NCI-H2171 (cell line): Measurements from ENCODE around the gene PDLIM1.
"Not testable (repeated sequence)": the region's sequence is repeated elsewhere in the genome, so short reads cannot be mapped to it uniquely, and the experiment has no call there.

ENCODE experiments used
- DNase-seq: peaks from one replicate; lab custom pipeline; 2025; lab: John Stamatoyannopoulos, UW

PDLIM1 gene

DNA sequence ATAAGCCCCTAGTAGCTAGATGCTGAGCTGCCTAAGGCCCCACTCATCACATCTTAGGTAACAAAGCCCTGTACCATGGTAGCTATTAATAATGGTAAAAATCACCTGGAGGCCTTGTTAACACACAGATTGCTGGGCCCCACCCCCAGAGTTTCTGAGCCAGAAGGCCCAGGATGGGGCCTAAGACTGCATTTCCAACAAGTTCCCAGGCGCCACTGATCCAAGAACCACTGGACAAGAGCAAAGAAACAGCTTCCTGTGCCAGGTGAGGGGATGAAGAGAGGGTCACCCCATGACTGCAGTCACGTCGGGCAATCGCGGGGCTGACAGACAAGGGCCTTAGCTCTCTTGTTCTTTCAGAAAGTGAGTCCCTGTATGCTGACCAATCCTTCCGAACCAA lies 50.0 kb downstream of the PDLIM1 start:
- DNase-seq = no peak

DNA sequence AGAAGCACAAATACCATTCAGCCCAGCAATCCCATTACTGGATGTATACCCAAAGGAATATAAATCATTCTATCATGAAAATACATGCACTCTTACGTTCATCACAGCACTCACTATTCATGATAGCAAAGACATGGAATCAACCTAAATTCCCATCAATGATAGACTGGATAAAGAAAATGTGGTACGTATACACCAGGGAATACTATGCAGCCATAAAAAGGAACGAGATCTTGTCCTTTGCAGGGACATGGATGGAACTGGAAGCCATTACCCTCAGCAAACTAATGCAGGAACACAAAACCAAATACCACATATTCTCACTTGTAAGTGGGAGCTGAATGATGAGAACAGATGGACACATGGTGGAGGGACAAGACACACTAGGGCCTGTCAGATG lies 50.7 kb downstream of the PDLIM1 start:
- DNase-seq = not testable (repeated sequence)

DNA sequence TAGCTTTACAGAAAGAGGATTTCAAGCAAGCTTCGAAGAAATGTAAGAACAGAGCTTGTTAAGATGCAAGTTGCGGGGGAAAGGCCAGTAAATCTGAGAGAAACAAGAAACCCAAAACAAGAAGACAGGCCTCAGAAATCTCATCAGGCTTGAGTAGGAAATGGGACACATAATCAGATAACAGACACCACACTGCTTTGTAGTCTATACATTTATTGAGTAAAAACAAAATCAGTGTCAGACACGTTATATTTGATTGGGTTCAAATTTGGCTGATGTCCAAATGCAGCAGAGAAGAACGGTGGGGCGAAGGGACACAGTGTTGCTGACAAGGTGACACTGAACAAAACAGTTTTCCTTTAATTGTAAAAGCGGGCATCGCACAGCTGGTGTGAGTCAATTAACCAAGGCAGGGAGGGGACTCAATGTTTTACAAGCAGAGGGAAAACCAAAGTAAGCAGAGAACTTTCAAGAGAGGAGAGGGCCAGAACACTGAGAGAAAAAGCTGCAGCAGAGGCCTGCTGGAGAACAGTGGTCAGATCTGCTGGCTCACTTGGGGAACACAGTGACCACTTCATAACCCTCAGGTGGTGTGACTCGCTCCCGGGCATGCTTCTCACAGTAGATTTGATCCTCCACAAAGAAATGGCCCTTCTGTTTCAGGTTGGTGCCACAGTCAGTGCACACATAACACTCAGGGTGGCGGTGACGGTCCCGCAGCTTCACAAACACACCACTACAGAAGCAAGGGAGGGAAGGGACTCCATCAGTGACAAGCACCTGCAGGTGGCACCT lies 53.2 kb downstream of the PDLIM1 start:
- DNase-seq = no peak

DNA sequence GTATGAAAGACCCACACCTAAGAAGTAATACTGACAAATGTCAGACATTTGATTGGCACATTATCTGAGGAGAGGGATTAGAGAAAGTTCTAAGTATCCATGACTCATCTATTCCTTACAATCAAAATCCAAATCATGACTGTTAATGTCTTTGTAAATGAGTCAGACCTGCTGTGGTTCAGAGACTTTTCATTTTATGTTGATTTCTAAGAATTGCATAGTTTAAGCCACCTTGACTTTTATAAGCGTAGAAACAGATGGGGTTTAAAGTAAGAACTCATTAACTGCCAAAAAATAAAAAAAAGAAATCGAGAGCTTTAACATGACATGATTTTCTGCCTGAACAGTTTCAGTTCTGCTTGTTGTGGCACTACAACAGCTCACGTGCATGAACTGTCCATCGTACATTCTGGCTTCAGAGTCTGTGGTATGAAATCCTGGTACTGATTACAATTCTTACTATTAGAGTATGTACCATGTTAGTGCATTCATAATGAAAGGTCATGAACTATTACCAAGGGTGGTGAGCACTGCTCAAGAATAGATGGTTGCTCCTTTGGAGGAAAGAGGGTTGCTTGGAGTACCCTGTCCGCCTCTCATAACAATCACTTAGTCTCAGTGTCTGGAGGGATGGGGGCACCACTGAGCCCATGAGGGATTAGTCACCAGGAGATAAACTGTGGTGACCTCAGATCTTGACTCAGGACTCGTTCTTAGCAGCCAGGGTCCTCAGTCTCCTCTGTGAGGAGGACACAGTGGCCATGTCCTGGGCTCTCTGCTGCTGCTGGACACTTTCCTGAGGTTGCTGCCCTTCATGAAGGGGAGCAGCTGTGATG lies 54.5 kb downstream of the PDLIM1 start:
- DNase-seq = no peak

DNA sequence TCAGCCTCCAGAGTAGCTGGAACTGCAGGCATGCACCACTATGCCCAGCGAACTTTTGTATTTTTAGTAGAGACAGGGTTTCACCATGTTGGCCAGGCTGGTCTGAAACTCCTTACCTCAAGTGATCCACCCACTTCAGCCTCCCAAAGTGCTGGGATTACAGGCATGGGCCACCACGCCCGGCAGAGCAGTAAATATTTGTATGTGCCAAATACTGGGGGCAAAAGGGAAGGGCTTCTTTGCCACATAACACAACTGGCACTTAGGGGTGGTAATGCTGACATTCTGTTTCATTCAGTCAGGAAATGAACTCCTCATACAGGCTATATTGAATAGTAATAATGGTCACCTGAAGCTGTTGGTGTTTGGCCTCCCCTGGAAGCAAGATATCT lies 55.1 kb downstream of the PDLIM1 start:
- no peak for DNase-seq

DNA sequence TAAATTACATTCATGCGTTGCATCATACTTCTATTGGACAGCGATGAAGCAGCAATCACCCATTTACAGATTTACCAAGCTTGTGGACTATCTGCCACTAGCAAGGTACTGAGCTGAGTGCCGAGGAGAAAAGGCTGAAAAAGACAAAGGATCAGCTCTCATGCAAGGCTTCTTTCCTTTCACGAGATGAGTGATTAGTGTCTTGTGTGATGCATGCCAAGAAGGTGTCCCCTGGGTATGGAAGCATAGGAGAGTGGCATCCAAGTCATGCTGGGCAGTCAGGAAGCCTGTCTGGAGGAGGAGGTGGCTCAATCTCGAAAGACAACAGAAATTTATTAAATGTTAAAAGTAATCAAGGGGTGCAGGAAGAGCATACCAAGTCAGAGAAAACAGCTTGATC lies 55.9 kb downstream of the PDLIM1 start:
- DNase-seq = no peak

DNA sequence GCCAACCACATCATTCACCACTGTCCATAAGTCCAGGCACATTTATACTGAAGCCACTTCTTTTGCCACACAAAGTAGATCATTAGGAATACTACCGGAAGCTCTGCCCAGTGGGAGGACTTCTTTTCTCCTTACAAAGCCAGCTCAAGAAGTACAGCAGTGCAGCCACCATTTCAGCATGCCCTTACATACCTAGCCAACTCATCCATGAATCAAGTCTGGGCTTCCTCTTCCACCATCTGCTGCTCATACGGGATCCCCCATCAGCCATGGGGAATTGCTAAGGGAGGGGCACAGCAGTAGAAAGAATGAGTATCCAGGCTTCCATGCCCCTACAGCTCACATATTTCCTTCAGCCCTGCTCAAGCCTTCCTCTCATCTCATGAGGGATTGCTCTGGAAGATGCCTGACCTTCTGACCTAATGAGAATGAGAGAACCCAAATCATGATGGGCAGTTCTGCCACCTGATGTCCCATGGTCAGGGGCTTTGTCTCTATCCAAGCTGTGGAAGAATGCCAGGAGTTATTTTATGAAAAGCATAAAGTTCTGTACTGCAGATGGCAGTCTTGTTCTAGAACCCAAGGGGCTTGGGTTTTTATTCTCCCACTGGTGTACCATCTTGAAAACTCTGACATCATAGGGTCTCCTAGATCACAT lies 57.3 kb downstream of the PDLIM1 start:
- no peak for DNase-seq

DNA sequence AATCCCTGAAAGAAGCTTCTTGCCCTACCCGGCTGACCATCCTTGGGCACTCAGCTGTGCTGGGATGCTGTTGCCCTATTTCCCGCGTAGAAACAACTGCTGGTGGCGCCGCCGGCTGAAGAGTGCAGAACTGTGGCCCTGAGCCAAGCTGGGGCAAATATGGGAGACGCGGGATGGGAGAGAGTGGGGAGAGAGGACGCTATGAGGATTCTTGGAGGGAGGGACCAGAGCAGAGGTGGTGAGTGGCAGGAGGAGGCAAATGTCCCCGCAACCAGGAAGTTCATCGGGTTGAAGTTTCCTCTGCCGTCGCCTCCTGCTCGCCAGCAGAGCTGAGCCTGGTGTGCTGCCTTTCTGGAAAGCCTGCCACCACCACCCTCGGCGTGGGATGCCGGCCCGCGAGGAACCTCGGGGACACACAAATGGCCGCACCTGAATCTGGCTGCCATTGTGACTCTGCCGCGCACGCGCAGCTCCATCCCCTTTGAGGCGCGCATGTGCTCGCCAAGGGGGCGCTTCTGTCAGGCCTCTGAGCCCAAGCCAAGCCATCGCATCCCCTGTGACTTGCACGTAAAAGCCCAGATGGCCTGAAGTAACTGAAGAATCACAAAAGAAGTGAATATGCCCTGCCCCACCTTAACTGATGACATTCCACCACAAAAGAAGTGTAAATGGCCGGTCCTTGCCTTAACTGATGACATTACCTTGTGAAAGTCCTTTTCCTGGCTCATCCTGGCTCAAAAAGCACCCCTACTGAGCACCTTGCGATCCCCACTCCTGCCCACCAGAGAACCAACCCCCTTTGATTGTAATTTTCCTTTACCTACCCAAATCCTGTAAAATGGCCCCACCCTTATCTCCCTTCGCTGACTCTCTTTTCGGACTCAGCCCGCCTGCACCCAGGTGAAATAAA lies 59.9 kb downstream of the PDLIM1 start:
- not testable (repeated sequence) for DNase-seq

DNA sequence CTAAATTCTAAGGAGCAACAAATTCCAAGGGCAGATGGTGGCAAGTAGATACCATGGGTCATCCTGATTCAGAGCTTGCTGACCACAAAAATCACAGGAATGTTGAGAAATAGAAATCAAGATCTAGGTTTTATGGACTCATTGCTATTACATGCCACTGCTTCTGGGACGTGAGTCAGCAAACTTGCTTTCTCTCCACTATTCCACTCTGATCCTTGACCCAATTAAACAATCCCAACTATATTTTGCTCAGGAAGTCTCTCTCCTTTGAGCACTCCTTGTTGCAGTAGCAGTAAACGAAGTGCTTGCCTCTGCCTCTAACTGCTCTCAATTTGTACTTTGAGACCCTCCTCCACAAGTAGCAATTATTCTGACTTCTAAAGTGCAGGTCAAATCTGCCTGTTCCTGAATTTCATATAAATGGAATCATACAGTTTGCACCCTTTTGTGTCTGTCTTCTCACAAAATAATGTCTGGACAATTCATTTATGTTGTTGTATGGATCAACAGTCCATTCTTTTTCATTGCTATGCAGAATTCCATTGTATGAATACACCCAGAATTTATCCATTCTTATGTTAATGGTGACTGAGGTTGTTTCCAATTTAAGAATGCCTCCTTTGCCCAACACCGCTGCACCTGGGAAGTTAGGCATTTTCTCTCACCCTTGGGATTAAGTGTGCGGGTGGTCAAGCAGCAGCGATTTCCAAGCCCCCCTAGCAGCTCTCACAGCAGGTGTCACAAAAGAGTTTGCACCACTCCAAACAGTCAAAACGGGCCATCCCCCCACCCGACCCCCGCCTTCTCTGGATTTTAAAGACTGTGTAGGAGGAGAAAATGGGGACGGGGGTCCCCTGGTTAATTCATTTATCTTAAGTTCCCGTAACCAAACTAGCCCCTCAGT lies 60.8 kb downstream of the PDLIM1 start:
- no peak for DNase-seq

DNA sequence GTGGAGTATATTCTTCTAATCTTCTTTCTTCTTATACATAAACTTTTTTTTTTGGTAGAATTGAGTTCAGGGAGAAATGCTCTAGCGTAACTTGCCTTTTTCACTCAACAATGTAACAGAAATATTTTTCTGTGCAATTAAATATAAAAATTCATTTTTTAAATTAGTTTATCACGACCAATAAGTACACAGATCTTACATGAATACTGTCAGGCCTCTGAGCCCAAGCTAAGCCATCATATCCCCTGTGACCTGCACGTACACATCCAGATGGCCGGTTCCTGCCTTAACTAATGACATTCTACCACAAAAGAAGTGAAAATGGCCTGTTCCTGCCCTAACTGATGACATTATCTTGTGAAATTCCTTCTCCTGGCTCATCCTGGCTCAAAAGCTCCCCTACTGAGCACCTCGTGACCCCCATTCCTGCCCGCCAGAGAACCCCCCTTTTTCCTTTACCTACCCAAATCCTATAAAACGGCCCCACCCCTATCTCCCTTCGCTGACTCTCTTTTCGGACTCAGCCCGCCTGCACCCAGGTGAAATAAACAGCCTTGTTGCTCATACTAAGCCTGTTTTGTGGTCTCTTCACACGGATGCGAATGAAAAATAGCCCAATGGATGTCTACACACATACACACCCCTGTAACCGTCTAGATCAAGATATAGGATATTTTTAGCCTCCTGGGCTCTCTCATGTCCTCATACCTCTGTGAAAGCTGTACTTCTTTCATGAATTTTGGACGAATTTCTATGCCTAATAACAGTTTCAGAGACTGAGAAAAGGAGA lies 61.7 kb downstream of the PDLIM1 start:
- DNase-seq = not testable (repeated sequence)

DNA sequence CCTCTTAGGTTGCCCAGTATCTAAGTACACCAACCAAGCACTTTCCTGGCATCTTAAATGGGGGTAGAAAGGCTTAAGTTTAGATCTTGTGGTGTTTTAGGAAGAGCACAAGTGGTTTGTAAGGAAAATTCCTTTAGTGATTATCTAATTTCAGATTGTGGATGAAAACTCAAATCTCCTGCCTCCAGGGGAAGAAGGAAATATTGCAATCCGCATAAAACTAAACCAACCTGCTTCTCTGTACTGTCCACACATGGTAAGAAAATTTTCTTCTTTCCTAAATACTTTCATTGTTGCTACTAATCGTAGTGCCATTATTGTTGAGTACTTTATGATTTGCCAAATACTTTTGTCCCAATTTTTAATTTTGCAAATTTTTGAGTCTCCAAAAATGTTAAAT lies 65.7 kb downstream of the PDLIM1 start:
- no peak for DNase-seq

DNA sequence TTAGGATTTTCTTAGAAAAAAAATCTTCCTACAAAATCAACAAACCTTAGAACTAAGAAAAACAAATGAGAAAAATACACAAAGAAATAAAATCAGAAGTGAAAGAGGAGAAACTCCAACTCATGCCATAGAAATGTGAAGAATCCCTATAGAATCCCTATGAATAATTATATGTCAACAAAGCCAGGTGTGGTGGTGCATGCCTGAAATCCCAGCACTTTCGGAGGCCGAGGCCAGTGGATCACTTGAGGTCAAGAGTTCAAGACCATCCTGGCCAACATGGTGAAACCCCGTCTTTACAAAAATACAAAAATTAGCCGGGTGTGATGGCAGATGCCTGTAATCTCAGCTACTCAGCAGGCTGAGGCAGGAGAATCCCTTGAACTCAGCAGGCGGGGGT lies 69.7 kb downstream of the PDLIM1 start:
- no peak for DNase-seq

DNA sequence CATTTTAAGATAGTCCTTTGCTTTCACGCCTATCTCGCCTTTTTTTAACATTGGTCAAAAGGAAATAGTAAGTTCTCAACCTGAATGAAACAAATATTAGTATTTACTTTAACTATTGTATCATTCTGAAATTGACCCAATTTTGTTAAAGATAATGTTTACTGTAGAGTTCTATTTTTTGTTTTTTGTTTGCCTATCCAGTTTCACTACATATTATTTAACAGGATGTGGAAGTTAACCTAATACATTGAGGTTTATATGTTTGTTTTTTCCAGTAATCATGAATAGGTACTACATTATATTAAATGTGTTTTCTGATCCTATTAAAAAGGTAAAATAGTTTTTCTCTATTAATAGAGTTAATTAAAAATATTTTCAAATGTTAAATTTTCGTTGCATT lies 70.3 kb downstream of the PDLIM1 start:
- no peak for DNase-seq

DNA sequence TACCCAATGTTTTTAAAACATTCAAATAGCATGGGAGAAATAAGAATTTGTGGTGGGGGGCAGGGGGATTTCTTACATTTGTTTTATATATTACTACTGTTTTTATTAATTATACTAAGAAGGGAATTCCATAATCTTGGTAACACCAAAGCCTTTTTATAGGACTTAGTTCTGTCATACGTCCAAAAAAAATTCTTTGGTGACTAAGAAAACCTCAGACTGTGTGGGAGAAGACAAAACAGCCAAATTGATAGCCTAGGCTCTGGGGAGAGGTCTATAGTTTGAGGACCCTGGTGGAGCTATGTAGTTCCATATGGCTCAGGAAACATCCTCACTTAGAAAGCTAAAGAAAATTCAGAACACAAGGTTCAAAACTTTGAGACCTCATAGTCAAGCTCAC lies 73.3 kb downstream of the PDLIM1 start:
- no peak for DNase-seq

DNA sequence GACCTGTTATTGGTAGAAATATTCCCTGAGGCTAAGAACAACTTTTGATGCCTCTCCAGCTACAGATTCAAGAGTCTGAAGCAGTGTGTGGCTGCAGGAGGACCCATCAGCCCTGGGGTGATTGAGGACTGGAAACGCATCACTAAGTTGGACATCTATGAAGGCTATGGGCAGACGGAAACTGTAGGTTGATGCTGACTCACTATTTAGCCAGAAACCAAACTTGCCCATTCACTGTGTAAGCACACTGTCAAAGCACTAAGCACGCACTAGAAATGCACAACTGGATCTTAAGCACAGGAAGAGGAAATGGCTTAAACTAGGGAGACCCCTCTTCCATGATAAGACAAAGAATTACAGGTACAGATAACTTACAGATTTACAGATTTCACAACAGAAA lies 76.0 kb downstream of the PDLIM1 start:
- DNase-seq = no peak

DNA sequence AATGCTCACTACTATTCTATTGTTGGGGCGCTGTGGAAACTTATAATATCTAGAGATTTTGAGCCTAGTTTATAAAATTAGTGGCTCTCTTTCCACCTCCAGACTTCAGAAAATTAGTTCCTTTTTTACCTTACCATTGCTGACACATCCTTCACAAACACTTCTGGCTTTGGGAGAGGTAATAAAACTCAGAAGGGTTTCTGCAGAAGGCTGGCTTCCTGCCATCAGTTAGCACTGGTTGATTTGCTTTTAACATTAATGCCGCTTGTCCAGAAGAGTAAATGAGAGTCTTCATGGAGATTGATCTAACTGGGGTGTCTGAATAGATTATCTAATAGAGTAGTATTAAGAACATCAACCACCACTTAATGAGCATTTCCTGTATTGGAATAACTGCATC lies 76.4 kb downstream of the PDLIM1 start:
- no peak for DNase-seq

DNA sequence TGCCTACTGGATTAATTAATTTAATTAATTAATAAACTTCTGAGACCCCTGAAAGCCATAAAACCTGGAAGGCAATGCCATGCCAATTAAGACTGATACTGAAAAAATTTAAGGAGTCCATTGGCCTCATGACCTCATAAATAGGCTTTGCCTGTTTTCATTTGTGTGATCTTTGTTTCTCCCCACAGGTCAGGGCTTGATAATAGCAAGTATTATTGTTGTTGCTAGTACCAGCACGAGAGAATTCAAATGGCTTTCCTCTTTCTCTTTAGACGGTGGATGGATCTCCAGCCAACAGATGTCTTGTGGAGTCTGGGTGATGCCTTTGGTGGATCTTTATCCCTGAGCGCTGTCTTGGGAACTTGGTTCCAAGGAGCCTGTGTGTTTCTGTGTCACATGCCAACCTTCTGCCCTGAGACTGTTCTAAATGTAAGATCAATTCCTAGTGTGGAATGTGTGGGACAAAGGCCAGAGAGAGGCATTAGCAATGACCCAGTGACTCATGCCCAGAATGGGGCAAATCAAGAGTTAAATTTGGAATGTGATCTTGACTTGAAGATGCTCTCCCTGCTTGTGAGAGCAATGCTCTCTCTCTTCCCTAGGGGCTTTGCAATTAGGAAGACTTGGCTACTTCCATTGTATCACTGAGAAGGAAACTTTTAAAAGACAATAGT lies 79.1 kb downstream of the PDLIM1 start:
- DNase-seq = no peak

DNA sequence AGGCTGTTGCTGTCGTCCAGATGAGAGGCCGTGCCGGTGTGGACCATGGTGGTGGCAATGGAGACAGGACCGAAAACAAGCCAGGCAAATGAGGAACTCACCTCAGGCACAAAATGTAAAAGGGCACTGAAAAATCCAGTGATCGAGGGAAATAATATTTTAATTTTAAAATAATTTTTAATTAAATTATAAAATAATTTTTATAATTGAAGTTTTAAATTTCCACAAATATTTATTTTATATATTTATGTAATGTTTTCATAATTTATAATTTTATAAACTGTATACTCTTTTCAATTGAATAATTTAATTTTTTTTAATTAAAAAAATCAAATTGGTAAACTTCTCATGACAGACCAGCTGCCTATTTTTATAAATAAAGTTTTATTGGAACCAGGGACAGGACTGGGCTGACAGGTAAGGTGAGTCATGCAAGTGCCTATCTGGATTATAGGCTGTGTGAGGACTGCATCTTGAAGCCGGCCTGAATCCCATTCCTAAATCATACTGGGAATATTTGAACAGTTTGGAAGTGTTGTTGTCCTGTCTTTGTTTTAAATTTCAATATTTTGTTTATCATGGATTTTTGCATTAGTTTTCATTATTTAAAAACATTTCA lies 81.2 kb downstream of the PDLIM1 start:
- DNase-seq = no peak
